ENCODE data around the gene CAB39.

DNA sequence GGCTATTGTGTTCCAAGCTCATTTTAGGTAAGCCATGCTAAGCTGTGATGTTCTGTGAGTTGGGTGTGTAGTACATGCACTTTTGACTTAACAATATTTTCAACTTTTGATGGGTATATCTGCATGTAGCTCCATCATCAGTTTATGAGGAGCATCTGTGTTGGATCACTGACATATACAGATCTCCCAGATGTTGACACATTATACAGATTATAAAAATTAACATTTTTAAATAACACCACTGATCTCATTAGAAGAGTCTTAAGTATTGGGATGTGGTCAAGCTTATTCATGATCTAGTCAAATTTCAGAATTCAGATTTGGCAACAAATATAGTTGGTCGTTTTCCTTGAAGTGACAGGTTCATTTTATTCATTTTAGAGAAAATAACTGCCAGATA, 51.7 kb downstream of the CAB39 start:
- no peak for TF ChIP-seq POLR2AphosphoS5 (IDR thresholded peaks at IDR 0.05)
- TF ChIP-seq CTCF (IDR thresholded peaks at IDR 0.05 in 8 of 11, conservative IDR thresholded peaks at IDR 0.05 in 3 of 11), result no peak

Measured in spleen (tissue), 7 donors.